ENCODE measurements around the gene SPATA45. TPM values are rescaled to one million over a fixed set of nuclear protein-coding genes. Genes with fewer than 3 reads are reported as not detected.
A peak's percentile ranks its signal among the peaks of the same experiment; 100 is the strongest.

The SPATA45 gene
- total RNA-seq, 4 donors from 2014 or later = not detected

- no peak for DNase-seq (ENCODE audit: low spot score in 2 of 2)
- no peak for TF ChIP-seq EP300 (IDR thresholded peaks at IDR 0.05)
- no peak for TF ChIP-seq CTCF (IDR thresholded peaks at IDR 0.05)
- TF ChIP-seq POLR2A (IDR thresholded peaks at IDR 0.05) = no peak
- Histone ChIP-seq H3K27ac (no peak overlapping the region), H3K27me3 (no peaks in the 10 kb centered on the region), H3K4me3 (no peak overlapping the region), H3K4me1 (peaks cover 0 to 4% (median 2%) of the 10 kb centered on the region in 4 donors), H3K9me3 (peaks cover 0 to 14% (median 0%) of the 10 kb centered on the region in 4 donors), H3K36me3 (peaks cover 0 to 5% (median 0%) of the 10 kb centered on the region in 3 donors)
- 75 to 85% methylated on average over 3 of the region's 3 CpGs for WGBS, 2 donors
Measured at GRCh38 chr1:212822956-212823355, 24.5 kb downstream of the SPATA45 start.

GRCh38 chr1:212820969-212821368 lies 26.5 kb downstream of the SPATA45 start:
- Histone ChIP-seq H3K9me3 (peaks cover 0 to 9% (median 0%) of the 10 kb centered on the region in 4 donors), H3K27me3 (no peaks in the 10 kb centered on the region), H3K4me3 (no peak overlapping the region), H3K27ac (no peak overlapping the region), H3K36me3 (peaks cover 0 to 5% (median 0%) of the 10 kb centered on the region in 3 donors), H3K4me1 (peaks cover 0 to 4% (median 2%) of the 10 kb centered on the region in 4 donors)
- WGBS, 2 donors = 76 to 81% methylated on average over 2 of the region's 2 CpGs
- no peak for TF ChIP-seq CTCF (IDR thresholded peaks at IDR 0.05)
- TF ChIP-seq POLR2A (IDR thresholded peaks at IDR 0.05) = no peak
- no peak for DNase-seq (ENCODE audit: low spot score in 2 of 2)

- H3K9me3 ChIP-seq = no peaks in the 10 kb centered on the region
- peaks cover 0 to under 1% (median 0%) of the 10 kb centered on the region in 3 donors for H3K36me3 ChIP-seq
- no peak overlapping the region for H3K4me3 ChIP-seq
- TF ChIP-seq POLR2A (IDR thresholded peaks at IDR 0.05) = no peak
- TF ChIP-seq CTCF (IDR thresholded peaks at IDR 0.05) = no peak
- no peak for TF ChIP-seq EP300 (IDR thresholded peaks at IDR 0.05)
- WGBS, 2 donors = 44 to 48% methylated on average over 5 of the region's 5 CpGs
- DNase-seq (ENCODE audit: low spot score in 2 of 2) = no peak
- H3K27me3 ChIP-seq = no peaks in the 10 kb centered on the region
- H3K27ac ChIP-seq = no peak overlapping the region
- H3K4me1 ChIP-seq = peaks cover 0 to 4% (median 2%) of the 10 kb centered on the region in 4 donors
Measured at GRCh38 chr1:212819726-212820125, 27.7 kb downstream of the SPATA45 start.

GRCh38 chr1:212816567-212817278 lies 30.7 kb downstream of the SPATA45 start:
- no peak for TF ChIP-seq EP300 (IDR thresholded peaks at IDR 0.05)
- TF ChIP-seq POLR2A (IDR thresholded peaks at IDR 0.05) = no peak
- no peak for TF ChIP-seq CTCF (IDR thresholded peaks at IDR 0.05)
- Histone ChIP-seq H3K27me3 (no peaks in the 10 kb centered on the region), H3K4me1 (peaks cover 0 to 4% (median 2%) of the 10 kb centered on the region in 4 donors), H3K9me3 (no peaks in the 10 kb centered on the region), H3K27ac (no peak overlapping the region), H3K4me3 (no peak overlapping the region), H3K36me3 (peaks cover 0 to 24% (median 0%) of the 10 kb centered on the region in 3 donors)
- no peak for DNase-seq (ENCODE audit: low spot score in 2 of 2)
- WGBS, 2 donors = 56 to 57% methylated on average over 3 of the region's 3 CpGs

DNA sequence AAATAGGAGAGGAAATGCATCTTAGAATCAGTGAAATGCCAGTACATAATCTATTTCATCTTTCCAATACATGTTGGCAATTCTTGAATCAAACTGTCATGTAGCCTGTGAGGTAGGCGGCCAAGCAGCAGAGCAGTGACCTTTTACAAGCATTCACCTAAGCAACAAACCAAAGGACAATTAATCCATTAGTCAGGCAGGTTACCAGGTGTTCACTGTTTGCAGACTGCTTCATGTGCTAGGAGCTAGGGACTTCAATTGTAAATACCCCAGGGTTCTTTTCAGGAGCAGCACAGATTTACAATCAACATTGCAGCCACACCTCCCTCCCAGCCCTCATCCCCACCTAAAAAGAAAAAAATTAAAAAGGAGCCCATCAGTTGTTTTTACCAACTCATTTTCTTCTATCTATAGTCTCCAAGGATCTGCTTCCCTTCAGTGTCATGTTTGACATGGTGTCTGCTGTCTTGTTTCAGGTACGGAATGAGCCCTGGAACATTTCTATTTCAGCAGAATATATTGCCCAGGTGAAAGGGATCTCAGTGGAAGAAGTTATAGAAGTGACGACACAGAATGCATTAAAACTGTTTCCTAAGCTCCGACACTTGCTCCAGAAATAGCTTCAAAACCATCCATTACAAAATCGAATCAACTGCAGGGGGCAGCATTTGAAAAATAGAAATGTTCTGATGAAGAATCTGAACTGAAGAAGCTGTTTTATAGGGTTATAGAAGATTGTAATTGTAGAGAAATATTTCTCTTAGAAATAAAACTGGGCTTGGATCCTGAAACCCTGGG lies 32.7 kb downstream of the SPATA45 start:
- peaks cover 0 to 2% (median under 1%) of the 10 kb centered on the region in 4 donors for H3K4me1 ChIP-seq
- WGBS, 2 donors = 60 to 64% methylated on average over 5 of the region's 5 CpGs
- H3K27ac ChIP-seq = no peak overlapping the region
- H3K9me3 ChIP-seq = no peaks in the 10 kb centered on the region
- H3K36me3 ChIP-seq = peaks cover 0 to 43% (median 0%) of the 10 kb centered on the region in 3 donors
- no peaks in the 10 kb centered on the region for H3K27me3 ChIP-seq
- H3K4me3 ChIP-seq = no peak overlapping the region
- peak in 1 of 2 donors; percentile 60 for DNase-seq (ENCODE audit: low spot score in 2 of 2)
- TF ChIP-seq POLR2A (IDR thresholded peaks at IDR 0.05) = no peak
- TF ChIP-seq EP300 (IDR thresholded peaks at IDR 0.05) = no peak
- peak in 3 of 5 experiments; percentile 12 to 28 (median 22) for TF ChIP-seq CTCF (IDR thresholded peaks at IDR 0.05)
